Measurements from ENCODE around the gene GP2.

DNA sequence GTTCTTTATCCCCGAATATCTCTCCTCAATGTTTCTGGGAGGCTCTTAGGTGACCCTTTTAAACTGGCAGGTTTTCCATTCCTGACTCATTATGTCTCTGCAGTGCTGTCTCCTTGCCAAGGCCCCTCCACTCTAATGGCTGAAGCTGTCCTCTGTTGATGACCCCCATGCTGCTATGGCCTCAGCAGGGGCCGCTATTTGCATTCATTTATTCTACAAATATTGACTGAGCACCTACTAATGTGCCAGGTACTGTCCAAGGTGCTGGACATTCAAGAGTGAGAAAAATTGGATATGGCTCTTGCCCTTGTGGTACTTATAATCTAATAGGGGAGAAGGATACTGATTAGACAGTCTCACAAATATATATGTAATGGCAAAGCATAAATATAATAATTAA lies 55.4 kb downstream of the GP2 start:
- TF ChIP-seq CREB1 (IDR thresholded peaks at IDR 0.05; ENCODE audit: low read depth) (no peak), TEAD4 (IDR thresholded peaks at IDR 0.05) (no peak), TCF12 (IDR thresholded peaks at IDR 0.05; ENCODE audit: low read depth) (no peak), CEBPB (IDR thresholded peaks at IDR 0.05) (no peak), YY1 (IDR thresholded peaks at IDR 0.05; ENCODE audit: low read depth) (no peak), RAD21 (IDR thresholded peaks at IDR 0.05; ENCODE audit: low read depth) (no peak), ZBTB7A (IDR thresholded peaks at IDR 0.05; ENCODE audit: low read depth) (no peak), EP300 (IDR thresholded peaks at IDR 0.05; ENCODE audit: borderline replicate concordance) (no peak), TAF1 (IDR thresholded peaks at IDR 0.05; ENCODE audit: low read depth) (no peak), FOXM1 (IDR thresholded peaks at IDR 0.05; ENCODE audit: borderline replicate concordance, low read depth) (no peak)
- TF ChIP-seq, protein P1, sequence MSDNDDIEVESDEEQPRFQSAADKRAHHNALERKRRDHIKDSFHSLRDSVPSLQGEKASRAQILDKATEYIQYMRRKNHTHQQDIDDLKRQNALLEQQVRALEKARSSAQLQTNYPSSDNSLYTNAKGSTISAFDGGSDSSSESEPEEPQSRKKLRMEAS (IDR thresholded peaks at IDR 0.05): no peak
- TF ChIP-seq, protein P2, sequence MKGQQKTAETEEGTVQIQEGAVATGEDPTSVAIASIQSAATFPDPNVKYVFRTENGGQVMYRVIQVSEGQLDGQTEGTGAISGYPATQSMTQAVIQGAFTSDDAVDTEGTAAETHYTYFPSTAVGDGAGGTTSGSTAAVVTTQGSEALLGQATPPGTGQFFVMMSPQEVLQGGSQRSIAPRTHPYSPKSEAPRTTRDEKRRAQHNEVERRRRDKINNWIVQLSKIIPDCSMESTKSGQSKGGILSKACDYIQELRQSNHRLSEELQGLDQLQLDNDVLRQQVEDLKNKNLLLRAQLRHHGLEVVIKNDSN (IDR thresholded peaks at IDR 0.05): no peak
- TF ChIP-seq, protein P3, sequence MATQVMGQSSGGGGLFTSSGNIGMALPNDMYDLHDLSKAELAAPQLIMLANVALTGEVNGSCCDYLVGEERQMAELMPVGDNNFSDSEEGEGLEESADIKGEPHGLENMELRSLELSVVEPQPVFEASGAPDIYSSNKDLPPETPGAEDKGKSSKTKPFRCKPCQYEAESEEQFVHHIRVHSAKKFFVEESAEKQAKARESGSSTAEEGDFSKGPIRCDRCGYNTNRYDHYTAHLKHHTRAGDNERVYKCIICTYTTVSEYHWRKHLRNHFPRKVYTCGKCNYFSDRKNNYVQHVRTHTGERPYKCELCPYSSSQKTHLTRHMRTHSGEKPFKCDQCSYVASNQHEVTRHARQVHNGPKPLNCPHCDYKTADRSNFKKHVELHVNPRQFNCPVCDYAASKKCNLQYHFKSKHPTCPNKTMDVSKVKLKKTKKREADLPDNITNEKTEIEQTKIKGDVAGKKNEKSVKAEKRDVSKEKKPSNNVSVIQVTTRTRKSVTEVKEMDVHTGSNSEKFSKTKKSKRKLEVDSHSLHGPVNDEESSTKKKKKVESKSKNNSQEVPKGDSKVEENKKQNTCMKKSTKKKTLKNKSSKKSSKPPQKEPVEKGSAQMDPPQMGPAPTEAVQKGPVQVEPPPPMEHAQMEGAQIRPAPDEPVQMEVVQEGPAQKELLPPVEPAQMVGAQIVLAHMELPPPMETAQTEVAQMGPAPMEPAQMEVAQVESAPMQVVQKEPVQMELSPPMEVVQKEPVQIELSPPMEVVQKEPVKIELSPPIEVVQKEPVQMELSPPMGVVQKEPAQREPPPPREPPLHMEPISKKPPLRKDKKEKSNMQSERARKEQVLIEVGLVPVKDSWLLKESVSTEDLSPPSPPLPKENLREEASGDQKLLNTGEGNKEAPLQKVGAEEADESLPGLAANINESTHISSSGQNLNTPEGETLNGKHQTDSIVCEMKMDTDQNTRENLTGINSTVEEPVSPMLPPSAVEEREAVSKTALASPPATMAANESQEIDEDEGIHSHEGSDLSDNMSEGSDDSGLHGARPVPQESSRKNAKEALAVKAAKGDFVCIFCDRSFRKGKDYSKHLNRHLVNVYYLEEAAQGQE (IDR thresholded peaks at IDR 0.05; ENCODE audit: low read depth): peak; percentile 84

Measured in Ishikawa (cell line).